Panc1 (cell line): ENCODE results near the gene VARS1. TPM values are rescaled to one million over a fixed set of nuclear protein-coding genes. Genes with fewer than 3 reads are reported as not detected.

Source experiments
- ATAC-seq: fragments of 200-7000 bp; cut with Tn5 transposase; 2 replicates; pipeline ENCODE4 v1.9.1; 2020; ENCODE audit warnings: mild to moderate bottlenecking, moderate library complexity
- BruUV-seq: library from RNA; stranded (reverse); fragments of 400-500 nt; replicated peaks from 2 replicates; lab custom pipeline; 2021; lab: Mats Ljungman, UMichigan
- CTCF ChIA-PET: fragments of 300-600 bp; sonication (Branson Sonifier 250); formaldehyde crosslinking; loops from one replicate; lab custom pipeline; 2022; ENCODE audit warnings: antibody characterized with exemption; lab: Charles Lee
- POLR2A ChIA-PET: fragments of 300-600 bp; sonication (Branson Sonifier 250); formaldehyde crosslinking; loops from one replicate; lab custom pipeline; 2022; ENCODE audit warnings: antibody characterized with exemption; lab: Charles Lee
- DNase-seq: peaks from one replicate; pipeline ENCODE4 v3.0.0-alpha.2; 2010; ENCODE audit warnings: low read depth, low spot score
- H3K27ac ChIP-seq: 2 replicates; pipeline ENCODE4 v1.5.1; 2011; ENCODE audit warnings: mild to moderate bottlenecking, low read length, inconsistent platforms
- H3K27me3 ChIP-seq: fragments of 200-500 bp; sonication (Bioruptor generic); 2 replicates; pipeline ENCODE4 v1.6.0; 2014; ENCODE audit warnings: low read length, inconsistent platforms; ENCODE audit not compliant: control insufficient read depth, insufficient read depth
- H3K36me3 ChIP-seq: fragments of 200-500 bp; sonication (Bioruptor generic); 2 replicates; pipeline ENCODE4 v1.5.1; 2014; ENCODE audit warnings: inconsistent platforms, mild to moderate bottlenecking, low read length, moderate library complexity; ENCODE audit not compliant: control insufficient read depth, insufficient read depth
- H3K4me1 ChIP-seq: 2 replicates; pipeline ENCODE4 v1.5.1; 2011; ENCODE audit warnings: inconsistent platforms, mild to moderate bottlenecking, low read length, moderate library complexity; ENCODE audit not compliant: control insufficient read depth, insufficient read depth
- H3K4me3 ChIP-seq, 2 experiments: 2 replicates each; pipeline ENCODE4 v1.5.1; 2011 to 2012; ENCODE audit warnings: low read depth in 2 of 2, low read length in 2 of 2, mild to moderate bottlenecking in 2 of 2, inconsistent platforms in 1 of 2, moderate library complexity in 1 of 2
- H3K9me3 ChIP-seq: fragments of 200-500 bp; sonication (Bioruptor generic); 2 replicates; pipeline ENCODE4 v1.5.1; 2014; ENCODE audit warnings: low read depth, mild to moderate bottlenecking, inconsistent platforms, low read length, moderate library complexity; ENCODE audit not compliant: control insufficient read depth, insufficient read depth
- CTCF ChIP-seq: fragments of 450-650 bp; IDR thresholded peaks from 2 replicates; pipeline ENCODE4 v1.5.1; 2017; ENCODE audit warnings: mild to moderate bottlenecking
- POLR2AphosphoS5 ChIP-seq: IDR thresholded peaks from 2 replicates; pipeline ENCODE4 v1.6.1; 2012; ENCODE audit warnings: mild to moderate bottlenecking, low read depth, low read length, moderate library complexity
- SIN3A ChIP-seq: IDR thresholded peaks from 2 replicates; pipeline ENCODE4 v1.6.1; 2012; ENCODE audit warnings: low read depth, mild to moderate bottlenecking, low read length, moderate library complexity, borderline replicate concordance; ENCODE audit not compliant: insufficient read depth
- TCF7L2 ChIP-seq: IDR thresholded peaks from 2 replicates; pipeline ENCODE4 v1.6.1; 2011; ENCODE audit warnings: mild to moderate bottlenecking, low read depth, low read length, inconsistent platforms
- in situ Hi-C: cut with HindIII; loops from 2 replicates; pipeline ENCODE4 v1.10.0; 2016; ENCODE audit warnings: low sequenced_read_pairs, low pct_unique_long_range_greater_than_20kb
- intact Hi-C: fragments of 100-400 bp; cut with micrococcal nuclease; formaldehyde crosslinking; loops from one replicate; pipeline ENCODE4 v1.10.0; 2022; ENCODE audit not compliant: unreplicated experiment
- total RNA-seq: library from RNA; stranded (reverse); gene quantifications from one replicate; pipeline ENCODE4 v1.2.1, GENCODE V29; 2021; ENCODE audit not compliant: unreplicated experiment
- TF ChIP-seq, protein P1 (sequence below), 2 experiments: IDR thresholded peaks; 2 replicates each; pipeline ENCODE4 v1.6.1; 2011 to 2012; ENCODE audit warnings: low read depth in 2 of 2, control low read depth in 1 of 2, low read length in 1 of 2, mild to moderate bottlenecking in 1 of 2, moderate library complexity in 1 of 2; ENCODE audit not compliant: insufficient read depth in 1 of 2

The VARS1 gene
- total RNA-seq, 1 experiment from 2014 or later = 229 TPM

- in situ Hi-C loops (no loop called here), intact Hi-C loops (loop anchor here (10.0 kb wide), 1 partner anchor 103 kb away; the partner anchor contains the start of gene CLIC1)
- ChIA-PET CTCF (interaction anchor here (0.9 kb wide), 1 partner anchor 31 kb away, joined by 3 read pairs; the partner anchor contains the start of gene LSM2), POLR2A (no interaction called here)
- Histone ChIP-seq H3K27me3 (no peaks in the 10 kb centered on the region), H3K27ac (peak overlapping the region; percentile 95), H3K36me3 (peaks cover 21% of the 10 kb centered on the region), H3K4me3 (peak overlapping the region; percentile 77 to 95), H3K4me1 (peaks cover 31% of the 10 kb centered on the region), H3K9me3 (no peaks in the 10 kb centered on the region)
- no TSS peak for BruUV-seq
- no peak for TF ChIP-seq SIN3A
- no peak for TF ChIP-seq CTCF
- TF ChIP-seq, protein P1, sequence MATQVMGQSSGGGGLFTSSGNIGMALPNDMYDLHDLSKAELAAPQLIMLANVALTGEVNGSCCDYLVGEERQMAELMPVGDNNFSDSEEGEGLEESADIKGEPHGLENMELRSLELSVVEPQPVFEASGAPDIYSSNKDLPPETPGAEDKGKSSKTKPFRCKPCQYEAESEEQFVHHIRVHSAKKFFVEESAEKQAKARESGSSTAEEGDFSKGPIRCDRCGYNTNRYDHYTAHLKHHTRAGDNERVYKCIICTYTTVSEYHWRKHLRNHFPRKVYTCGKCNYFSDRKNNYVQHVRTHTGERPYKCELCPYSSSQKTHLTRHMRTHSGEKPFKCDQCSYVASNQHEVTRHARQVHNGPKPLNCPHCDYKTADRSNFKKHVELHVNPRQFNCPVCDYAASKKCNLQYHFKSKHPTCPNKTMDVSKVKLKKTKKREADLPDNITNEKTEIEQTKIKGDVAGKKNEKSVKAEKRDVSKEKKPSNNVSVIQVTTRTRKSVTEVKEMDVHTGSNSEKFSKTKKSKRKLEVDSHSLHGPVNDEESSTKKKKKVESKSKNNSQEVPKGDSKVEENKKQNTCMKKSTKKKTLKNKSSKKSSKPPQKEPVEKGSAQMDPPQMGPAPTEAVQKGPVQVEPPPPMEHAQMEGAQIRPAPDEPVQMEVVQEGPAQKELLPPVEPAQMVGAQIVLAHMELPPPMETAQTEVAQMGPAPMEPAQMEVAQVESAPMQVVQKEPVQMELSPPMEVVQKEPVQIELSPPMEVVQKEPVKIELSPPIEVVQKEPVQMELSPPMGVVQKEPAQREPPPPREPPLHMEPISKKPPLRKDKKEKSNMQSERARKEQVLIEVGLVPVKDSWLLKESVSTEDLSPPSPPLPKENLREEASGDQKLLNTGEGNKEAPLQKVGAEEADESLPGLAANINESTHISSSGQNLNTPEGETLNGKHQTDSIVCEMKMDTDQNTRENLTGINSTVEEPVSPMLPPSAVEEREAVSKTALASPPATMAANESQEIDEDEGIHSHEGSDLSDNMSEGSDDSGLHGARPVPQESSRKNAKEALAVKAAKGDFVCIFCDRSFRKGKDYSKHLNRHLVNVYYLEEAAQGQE (IDR thresholded peaks at IDR 0.05; ENCODE audit: insufficient read depth in 1 of 2, low read depth in 2 of 2, low read length in 1 of 2) = no peak
- no peak for TF ChIP-seq POLR2AphosphoS5
- TF ChIP-seq TCF7L2 = no peak
- DNase-seq = no peak
- no peak for ATAC-seq
These were observed 42.0 kb upstream of the VARS1 start for GRCh38 chr6:31837369-31838113.

DNA sequence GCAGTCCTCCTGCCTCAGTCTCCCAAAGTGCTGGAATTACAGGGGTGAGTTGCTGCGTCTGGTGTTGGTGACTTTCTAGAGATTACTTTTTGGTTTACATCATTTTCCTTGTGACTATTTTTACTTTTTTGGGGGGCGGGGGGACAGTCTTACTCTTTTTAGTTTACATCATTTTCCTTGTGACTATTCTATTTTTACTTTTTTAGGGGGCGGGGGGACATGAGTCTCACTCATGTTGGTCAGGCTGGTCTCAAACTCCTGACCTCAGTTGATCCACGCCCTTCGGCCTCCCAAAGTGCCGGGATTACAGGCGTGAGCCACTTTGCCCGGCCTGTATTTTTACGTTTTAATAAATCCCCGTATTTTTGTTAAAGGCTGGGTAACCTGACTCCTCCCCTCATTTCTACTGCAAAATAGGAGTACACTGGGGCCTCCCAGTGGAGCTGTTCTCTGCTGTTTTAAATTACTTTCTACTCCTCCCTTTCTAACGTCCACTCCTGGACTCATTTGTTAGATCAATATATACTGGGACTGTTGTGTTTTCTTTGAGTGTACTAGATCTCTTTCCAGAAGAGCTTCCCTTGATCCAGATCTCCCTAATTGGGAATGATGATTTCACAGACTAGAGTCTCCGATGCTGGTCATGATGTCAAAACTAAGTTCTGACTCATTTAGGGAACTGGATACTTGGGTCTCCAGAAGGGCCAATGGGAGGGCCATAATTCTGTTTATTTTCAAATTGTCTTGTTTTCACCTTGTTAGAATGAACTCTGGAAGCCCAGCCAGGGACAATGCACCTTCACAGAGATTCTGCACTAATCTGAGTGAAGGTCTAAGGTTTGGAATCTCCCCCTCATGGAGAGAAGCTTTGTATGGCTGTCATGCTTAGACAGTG lies 41.2 kb upstream of the VARS1 start:
- DNase-seq (no peak), ATAC-seq (no peak)
- POLR2A ChIA-PET = interaction anchor here (0.5 kb wide), 1 partner anchor 141 kb away, joined by 6 read pairs; no protein-coding TSS in a partner anchor
- Histone ChIP-seq H3K9me3 (no peaks in the 10 kb centered on the region), H3K4me3 (peak overlapping the region; percentile 77 to 95), H3K27ac (peak overlapping the region; percentile 95), H3K4me1 (peaks cover 34% of the 10 kb centered on the region), H3K36me3 (peaks cover 21% of the 10 kb centered on the region), H3K27me3 (no peaks in the 10 kb centered on the region)
- in situ Hi-C loops = no loop called here
- CTCF ChIA-PET = no interaction called here
- TF ChIP-seq TCF7L2 (no peak), POLR2AphosphoS5 (no peak), SIN3A (no peak), CTCF (no peak)
- TF ChIP-seq, protein P1 (IDR thresholded peaks at IDR 0.05; ENCODE audit: insufficient read depth in 1 of 2, low read depth in 2 of 2, low read length in 1 of 2) = no peak
- intact Hi-C loops = loop anchor here (10.0 kb wide), 1 partner anchor 102 kb away; the partner anchor contains the start of gene CLIC1
- BruUV-seq = no TSS peak
